OCI-M2 (cell line): ENCODE measurements around the gene ZC3H13.

Experiments used
- DNase-seq: peaks from one replicate; lab custom pipeline; 2025; ENCODE audit not compliant: unreplicated experiment; lab: John Stamatoyannopoulos, UW

The ZC3H13 gene, protein sequence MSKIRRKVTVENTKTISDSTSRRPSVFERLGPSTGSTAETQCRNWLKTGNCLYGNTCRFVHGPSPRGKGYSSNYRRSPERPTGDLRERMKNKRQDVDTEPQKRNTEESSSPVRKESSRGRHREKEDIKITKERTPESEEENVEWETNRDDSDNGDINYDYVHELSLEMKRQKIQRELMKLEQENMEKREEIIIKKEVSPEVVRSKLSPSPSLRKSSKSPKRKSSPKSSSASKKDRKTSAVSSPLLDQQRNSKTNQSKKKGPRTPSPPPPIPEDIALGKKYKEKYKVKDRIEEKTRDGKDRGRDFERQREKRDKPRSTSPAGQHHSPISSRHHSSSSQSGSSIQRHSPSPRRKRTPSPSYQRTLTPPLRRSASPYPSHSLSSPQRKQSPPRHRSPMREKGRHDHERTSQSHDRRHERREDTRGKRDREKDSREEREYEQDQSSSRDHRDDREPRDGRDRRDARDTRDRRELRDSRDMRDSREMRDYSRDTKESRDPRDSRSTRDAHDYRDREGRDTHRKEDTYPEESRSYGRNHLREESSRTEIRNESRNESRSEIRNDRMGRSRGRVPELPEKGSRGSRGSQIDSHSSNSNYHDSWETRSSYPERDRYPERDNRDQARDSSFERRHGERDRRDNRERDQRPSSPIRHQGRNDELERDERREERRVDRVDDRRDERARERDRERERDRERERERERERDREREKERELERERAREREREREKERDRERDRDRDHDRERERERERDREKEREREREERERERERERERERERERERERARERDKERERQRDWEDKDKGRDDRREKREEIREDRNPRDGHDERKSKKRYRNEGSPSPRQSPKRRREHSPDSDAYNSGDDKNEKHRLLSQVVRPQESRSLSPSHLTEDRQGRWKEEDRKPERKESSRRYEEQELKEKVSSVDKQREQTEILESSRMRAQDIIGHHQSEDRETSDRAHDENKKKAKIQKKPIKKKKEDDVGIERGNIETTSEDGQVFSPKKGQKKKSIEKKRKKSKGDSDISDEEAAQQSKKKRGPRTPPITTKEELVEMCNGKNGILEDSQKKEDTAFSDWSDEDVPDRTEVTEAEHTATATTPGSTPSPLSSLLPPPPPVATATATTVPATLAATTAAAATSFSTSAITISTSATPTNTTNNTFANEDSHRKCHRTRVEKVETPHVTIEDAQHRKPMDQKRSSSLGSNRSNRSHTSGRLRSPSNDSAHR (N-terminal part only)

DNA sequence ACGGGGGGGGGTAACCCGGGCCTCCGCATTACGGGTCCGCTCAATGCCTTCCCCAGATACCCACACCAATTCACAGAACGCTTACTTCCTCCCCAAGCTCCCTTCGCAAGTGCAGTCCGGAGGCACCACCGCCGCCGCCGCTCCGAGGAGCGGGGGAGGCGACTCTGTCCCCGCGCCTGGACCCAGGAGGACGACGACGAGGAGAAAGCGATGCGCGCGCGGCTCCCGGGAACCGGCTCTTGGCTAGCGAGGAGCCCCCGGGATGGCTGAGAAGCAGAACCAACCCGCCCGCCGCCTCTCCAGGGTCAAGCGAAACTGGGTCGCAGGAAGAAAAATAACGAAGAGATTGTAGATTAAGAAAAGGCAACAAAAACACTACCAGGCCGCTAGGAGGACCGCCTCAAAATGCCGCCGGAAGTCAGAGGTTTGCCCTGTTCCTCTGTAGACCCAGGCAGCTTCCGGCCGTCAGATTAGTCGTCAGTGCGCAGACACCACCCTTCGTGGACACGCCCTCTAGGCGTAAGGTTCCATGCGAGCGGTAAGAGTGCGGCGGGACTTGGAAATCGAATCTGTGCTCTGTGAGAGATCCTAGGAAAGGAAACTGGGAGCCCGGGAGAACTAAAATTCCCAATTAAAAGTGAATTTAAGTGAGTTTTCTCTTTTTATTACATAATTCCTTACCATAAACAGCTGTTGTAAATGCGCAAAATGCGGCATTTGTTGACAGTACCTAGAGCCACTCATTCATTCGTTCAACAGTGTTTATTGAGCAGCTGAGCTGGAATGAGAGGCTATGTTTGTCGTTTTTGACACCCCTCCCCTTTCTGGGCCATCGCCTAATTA, at the start of gene ZC3H13:
ZC3H13 (minus strand) TSS at position 428 of the 843 bp plus-strand sequence. CDS start 7,239 bp downstream, outside the sequence.
- peak; percentile 37 for DNase-seq

- DNase-seq: no peak
Measured at GRCh38 chr13:46102255-46102605, 49.7 kb upstream of the ZC3H13 start.

DNA sequence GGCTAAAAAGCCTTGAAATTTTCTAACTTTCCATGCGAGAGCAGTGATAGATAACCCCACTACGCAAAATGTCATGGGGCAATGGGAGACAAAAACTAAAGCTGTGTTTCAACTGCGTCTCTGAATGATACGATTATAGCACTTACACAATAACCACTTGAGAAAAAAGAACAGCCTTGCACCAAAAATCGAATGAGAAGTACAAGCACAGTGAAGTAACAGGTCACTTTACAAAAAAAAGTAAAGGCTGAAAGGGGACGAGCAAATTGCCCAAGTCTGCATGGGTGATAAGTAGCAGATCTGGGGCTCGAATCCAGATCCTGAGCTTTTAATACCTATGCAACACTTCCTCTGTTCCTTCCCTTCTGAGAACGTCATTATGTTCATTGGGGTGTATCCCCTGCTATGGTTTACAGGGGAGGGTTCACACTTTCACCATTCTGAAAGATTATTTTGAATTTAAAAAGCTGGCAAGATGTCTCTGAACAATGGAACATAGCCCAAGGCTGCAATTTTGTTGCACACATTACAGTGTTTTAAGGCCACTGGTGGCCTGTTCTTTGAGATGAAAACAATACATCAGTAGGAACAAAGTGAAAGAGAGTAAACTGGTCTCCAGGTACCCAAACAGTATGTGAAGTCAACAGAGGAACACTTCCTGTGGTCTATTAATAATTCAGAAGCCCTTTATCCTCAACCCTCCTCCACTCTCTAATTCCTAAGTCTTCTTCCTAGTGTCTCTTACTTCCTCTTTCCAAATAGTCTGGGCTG, 49.1 kb upstream of the ZC3H13 start:
- DNase-seq: no peak

DNA sequence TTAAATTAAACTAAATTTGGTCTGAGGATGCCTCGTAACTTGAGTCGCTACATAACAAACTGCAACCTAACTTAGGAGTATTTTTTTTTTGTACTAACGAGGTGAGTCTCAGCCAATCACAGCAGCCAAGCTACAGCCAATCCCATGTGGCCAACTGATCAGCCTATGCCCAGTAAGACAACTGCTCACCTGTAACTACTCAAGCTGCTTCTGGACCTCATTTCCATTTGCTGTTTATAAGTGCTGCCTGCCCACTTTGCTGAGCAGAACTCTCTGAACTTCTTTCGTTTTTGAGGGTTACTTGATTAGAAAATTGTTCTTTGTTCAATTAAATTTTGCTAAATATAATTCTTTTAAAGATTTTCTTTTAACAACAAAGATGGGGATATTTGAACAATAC, 48.5 kb upstream of the ZC3H13 start:
- no peak for DNase-seq

GRCh38 chr13:46100191-46100815, 47.8 kb upstream of the ZC3H13 start:
- DNase-seq: no peak

DNA sequence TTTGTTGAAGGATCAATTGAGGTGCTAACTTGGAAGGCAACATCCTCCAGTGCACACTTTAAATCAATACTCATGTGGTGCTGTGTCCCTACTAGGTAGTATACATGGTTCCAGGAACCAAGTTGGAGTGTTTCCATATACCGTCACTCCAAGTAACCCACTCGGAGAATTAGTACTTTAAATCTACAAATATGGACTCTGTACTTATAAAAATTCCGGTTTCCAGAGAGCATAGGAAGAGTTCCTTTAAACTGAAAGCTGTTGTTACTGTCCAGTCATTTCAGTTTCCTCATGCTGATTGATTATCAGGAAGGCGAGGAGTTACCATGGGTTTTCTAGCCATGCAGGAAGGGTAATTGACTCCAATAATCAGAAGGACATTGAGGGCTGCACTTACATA, 45.1 kb upstream of the ZC3H13 start:
- DNase-seq: no peak

- no peak for DNase-seq
Measured at GRCh38 chr13:46097015-46097414, 44.5 kb upstream of the ZC3H13 start.

GRCh38 chr13:46094478-46094877, 41.9 kb upstream of the ZC3H13 start:
- DNase-seq: no peak

DNA sequence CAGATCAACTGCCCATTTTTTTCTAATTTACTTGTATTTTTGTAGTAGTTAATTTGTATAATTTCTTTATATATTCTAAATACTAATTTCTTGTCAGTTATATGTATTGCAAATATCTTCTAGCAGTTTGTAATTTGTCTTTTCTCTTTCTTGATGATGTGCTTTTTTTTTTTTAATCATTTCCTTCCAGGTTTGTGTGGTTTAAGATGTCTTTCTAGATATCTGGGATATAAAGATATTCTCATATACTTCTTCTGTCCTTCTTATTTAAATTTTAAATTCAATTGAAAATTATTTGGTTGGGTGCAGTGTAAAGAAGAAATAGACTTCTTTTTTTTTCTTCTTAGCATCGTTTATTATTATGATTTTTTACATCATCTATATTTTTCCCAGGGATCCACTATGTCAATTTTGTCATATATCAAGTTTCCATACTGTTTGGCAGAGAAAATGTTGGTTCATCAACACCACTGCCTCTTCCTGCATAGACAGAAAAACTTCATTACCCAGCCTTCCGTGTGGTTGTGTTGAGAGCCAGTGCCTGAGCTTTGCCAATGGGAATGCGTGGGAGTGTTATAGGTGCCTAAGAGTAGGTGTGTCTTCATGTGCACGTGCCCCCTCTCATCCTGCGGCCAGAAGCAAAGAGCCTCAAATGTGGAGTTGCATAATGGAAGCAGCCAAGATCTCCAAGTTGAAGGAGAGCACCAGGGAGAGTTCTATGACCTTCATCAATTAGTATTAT, 36.4 kb upstream of the ZC3H13 start:
- no peak for DNase-seq

DNA sequence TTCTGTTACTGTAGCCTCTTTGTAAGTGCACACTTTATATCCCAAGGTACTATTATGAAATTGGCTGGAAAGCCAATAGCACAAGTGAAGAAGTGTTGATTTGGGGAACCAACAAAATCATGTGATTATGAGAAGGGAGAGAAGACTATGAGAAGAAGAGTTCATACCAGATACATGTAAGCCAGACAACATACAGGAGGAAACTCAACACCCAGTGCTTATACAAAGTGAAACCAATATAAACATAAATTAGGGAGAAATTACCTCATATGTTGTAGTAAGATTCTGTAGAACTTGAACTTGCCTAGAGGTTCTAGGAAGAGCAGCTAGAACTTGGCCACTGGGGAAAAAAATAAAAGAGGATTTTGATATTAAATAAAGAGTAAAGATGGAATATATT, 34.9 kb upstream of the ZC3H13 start:
- no peak for DNase-seq

DNA sequence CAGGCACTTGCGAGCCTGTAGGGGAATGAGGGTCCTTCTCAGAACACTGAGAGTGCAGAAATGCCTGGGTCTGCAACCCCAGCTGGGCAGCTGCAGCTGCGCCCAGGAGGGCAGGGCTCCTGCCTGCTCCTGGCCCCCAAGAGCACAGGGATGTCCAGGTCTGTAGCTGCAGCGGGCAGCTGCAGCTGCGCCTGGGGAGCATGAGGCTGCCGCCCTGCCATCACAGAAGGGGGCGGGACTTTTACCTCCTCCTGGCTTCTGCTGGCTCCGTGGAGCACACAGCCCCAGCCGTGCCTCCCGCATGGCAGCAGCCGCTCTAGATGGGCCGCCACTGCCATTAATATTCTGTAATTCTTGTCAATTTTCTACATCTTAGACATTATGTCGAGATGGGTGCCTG, 34.4 kb upstream of the ZC3H13 start:
- no peak for DNase-seq

- DNase-seq: no peak
Measured at GRCh38 chr13:46086421-46086922, 33.9 kb upstream of the ZC3H13 start.

DNA sequence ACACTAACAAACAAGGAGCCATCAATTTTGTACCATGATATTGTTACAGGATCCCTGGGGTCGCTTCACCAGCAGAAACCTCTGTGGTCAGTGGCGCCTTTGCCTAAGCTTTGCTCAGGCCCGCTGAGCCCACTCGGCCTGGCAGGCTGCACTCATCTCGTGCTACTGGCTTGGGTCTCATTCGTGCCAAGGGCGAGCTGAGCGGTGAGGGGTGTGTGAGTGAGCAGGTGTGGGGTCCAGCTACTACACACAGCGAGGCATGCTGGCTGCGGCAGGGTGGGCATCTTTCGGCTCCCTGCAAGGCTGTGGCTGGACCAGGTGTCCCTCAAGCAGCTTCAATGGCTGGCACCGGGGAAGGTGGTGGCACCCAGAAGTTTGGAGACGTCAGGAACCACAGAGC, 33.2 kb upstream of the ZC3H13 start:
- no peak for DNase-seq

DNA sequence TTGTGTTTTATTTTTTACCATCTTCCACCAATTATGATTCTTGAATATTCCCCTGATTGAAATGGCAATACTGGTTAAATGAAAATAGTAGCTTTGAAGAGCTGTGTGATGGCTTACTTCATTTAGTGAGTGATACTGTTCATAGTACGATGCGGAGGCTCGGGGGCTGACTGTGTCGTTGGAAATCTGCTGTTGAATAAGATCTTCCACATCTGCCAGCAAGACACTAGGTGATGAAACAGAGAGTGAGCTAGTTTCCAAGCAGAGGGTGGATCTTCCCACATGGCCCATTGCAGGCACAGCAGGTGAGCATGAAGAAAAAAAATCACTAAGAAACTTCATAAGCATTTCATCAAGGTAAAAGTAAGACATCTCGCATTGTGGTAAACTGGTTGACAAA, 29.8 kb upstream of the ZC3H13 start:
- DNase-seq: no peak

GRCh38 chr13:46079770-46080169, 27.2 kb upstream of the ZC3H13 start:
- DNase-seq: no peak

GRCh38 chr13:46077265-46077664, 24.7 kb upstream of the ZC3H13 start:
- DNase-seq: no peak

DNA sequence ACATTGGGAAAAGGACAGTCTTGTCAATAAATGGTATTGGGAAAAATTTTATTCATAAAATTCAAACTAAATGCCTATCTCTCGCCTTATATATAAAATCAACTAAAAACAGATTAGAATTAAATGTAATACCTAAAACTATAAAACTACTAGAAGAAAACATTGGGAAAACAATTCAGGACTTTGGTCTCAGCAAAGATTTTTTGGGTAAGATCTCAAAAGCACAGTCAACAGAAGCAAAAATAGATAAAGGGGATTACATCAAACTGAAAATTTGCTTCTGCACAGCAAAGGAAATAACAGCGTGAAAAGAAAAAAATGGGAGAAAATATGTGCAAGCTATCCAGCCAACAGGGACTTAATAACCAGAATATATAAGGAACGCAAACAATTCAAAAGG, 24.3 kb upstream of the ZC3H13 start:
- DNase-seq: no peak

- no peak for DNase-seq
Measured at GRCh38 chr13:46075811-46076210, 23.3 kb upstream of the ZC3H13 start.
